HepG2 (cell line): ENCODE measurements around the gene ANKRD29. TPM values are rescaled to one million over a fixed set of nuclear protein-coding genes. Genes with fewer than 3 reads are reported as not detected.

Source experiments
- AHR ChIP-seq: IDR thresholded peaks from 2 replicates; pipeline ENCODE4 v1.6.1; 2018; ENCODE audit warnings: missing genetic modification reagents, missing compliant biosample characterization
- ATF7 ChIP-seq, 2 experiments: fragments of 450-650 bp in 1 of 2; sonication (generic) in 1 of 2; formaldehyde crosslinking in 1 of 2; IDR thresholded peaks; 2 replicates each; pipeline versions ENCODE4 v1.4.0 to v1.6.1; 2016 to 2020; ENCODE audit warnings: antibody characterized with exemption in 1 of 2, mild to moderate bottlenecking in 1 of 2, missing genetic modification reagents in 1 of 2
- CBX1 ChIP-seq: IDR thresholded peaks from one replicate; pipeline ENCODE4 v1.6.1; 2016; ENCODE audit warnings: antibody characterized with exemption, low read depth
- ETV5 ChIP-seq: IDR thresholded peaks from 2 replicates; pipeline ENCODE4 v1.6.1; 2018; ENCODE audit warnings: missing biosample characterization, missing genetic modification reagents, inconsistent platforms, borderline replicate concordance
- FOXP1 ChIP-seq, 2 experiments: fragments of 450-650 bp in 1 of 2; IDR thresholded peaks; 2 replicates each; pipeline ENCODE4 v1.6.1; 2017 to 2018; ENCODE audit warnings: antibody characterized with exemption in 1 of 2
- JDP2 ChIP-seq: sonication (generic); formaldehyde crosslinking; IDR thresholded peaks from 2 replicates; pipeline ENCODE4 v1.8.1; 2022; ENCODE audit warnings: missing genetic modification reagents, borderline replicate concordance
- SIX4 ChIP-seq: sonication (generic); formaldehyde crosslinking; IDR thresholded peaks from 2 replicates; pipeline ENCODE4 v1.4.0; 2020; ENCODE audit warnings: missing genetic modification reagents
- TBX3 ChIP-seq: fragments of 450-650 bp; IDR thresholded peaks from 2 replicates; pipeline ENCODE4 v1.6.1; 2017; ENCODE audit warnings: antibody characterized with exemption, mild to moderate bottlenecking, inconsistent platforms, borderline replicate concordance
- THYN1 ChIP-seq: sonication (generic); formaldehyde crosslinking; IDR thresholded peaks from 2 replicates; pipeline ENCODE4 v1.8.1; 2023; ENCODE audit warnings: low read depth, mild to moderate bottlenecking, moderate library complexity, missing genetic modification reagents, borderline replicate concordance
- ZBTB42 ChIP-seq: sonication (generic); formaldehyde crosslinking; IDR thresholded peaks from 2 replicates; pipeline ENCODE4 v1.5.0; 2020; ENCODE audit warnings: mild to moderate bottlenecking, missing genetic modification reagents
- ZNF234 ChIP-seq: sonication (generic); formaldehyde crosslinking; conservative IDR thresholded peaks from 2 replicates; pipeline ENCODE4 v1.5.1; 2020; ENCODE audit warnings: mild to moderate bottlenecking, missing genetic modification reagents
- ZNF496 ChIP-seq: sonication (generic); formaldehyde crosslinking; IDR thresholded peaks from 2 replicates; pipeline ENCODE4 v1.8.1; 2023; ENCODE audit warnings: mild to moderate bottlenecking, moderate library complexity, missing genetic modification reagents; ENCODE audit not compliant: insufficient replicate concordance
- ZNF629 ChIP-seq: sonication (generic); formaldehyde crosslinking; conservative IDR thresholded peaks from 2 replicates; pipeline ENCODE4 v1.5.0; 2020; ENCODE audit warnings: missing genetic modification reagents
- ZNF687 ChIP-seq: sonication (generic); formaldehyde crosslinking; IDR thresholded peaks from 2 replicates; pipeline ENCODE4 v1.5.1; 2020; ENCODE audit warnings: mild to moderate bottlenecking, missing genetic modification reagents, moderate library complexity
- ZNF720 ChIP-seq: sonication (generic); formaldehyde crosslinking; IDR thresholded peaks from 2 replicates; pipeline ENCODE4 v1.4.0; 2020; ENCODE audit warnings: missing genetic modification reagents
- ZNF776 ChIP-seq: sonication (generic); formaldehyde crosslinking; IDR thresholded peaks from 2 replicates; pipeline ENCODE4 v1.4.0; 2020; ENCODE audit warnings: mild to moderate bottlenecking, missing genetic modification reagents
- polyA plus RNA-seq, 8 experiments: library from polyadenylated mRNA; depleted of rRNA in 3 of 8; stranded (reverse) in 7 of 8; unstranded in 1 of 8; fragments of >200 nt; fragmentation: Illumina TruSeq in 4 of 8; extraction: Trizol in 4 of 8; gene quantifications; 2 replicates each; pipeline versions ENCODE4 v1.2.1 to v1.2.3, GENCODE V29; 2011 to 2016; ENCODE audit warnings: low read depth in 4 of 8, missing spikeins in 1 of 8, mixed read lengths in 1 of 8; ENCODE audit not compliant: insufficient read depth in 1 of 8
- total RNA-seq, 5 experiments: library from RNA; depleted of rRNA; stranded (reverse); fragments of >200 nt; fragmentation: Illumina TruSeq; extraction: Trizol; gene quantifications; 2 replicates each; pipeline ENCODE4 v1.2.3, GENCODE V29; 2016; ENCODE audit warnings: low read depth in 1 of 5
- TF ChIP-seq, protein P1 (sequence below): sonication (generic); formaldehyde crosslinking; IDR thresholded peaks from 2 replicates; pipeline ENCODE4 v1.9.0; 2021; ENCODE audit warnings: mild to moderate bottlenecking, missing genetic modification reagents
- TF ChIP-seq, protein P2 (sequence below): conservative IDR thresholded peaks from 2 replicates; pipeline ENCODE4 v1.6.1; 2018; ENCODE audit warnings: missing genetic modification reagents

ANKRD29 gene
- total and polyA plus RNA-seq, 2 of the 13 experiments (the other 11 are each of a cell fraction or from before 2014, with no cell fraction given) = not detected

DNA sequence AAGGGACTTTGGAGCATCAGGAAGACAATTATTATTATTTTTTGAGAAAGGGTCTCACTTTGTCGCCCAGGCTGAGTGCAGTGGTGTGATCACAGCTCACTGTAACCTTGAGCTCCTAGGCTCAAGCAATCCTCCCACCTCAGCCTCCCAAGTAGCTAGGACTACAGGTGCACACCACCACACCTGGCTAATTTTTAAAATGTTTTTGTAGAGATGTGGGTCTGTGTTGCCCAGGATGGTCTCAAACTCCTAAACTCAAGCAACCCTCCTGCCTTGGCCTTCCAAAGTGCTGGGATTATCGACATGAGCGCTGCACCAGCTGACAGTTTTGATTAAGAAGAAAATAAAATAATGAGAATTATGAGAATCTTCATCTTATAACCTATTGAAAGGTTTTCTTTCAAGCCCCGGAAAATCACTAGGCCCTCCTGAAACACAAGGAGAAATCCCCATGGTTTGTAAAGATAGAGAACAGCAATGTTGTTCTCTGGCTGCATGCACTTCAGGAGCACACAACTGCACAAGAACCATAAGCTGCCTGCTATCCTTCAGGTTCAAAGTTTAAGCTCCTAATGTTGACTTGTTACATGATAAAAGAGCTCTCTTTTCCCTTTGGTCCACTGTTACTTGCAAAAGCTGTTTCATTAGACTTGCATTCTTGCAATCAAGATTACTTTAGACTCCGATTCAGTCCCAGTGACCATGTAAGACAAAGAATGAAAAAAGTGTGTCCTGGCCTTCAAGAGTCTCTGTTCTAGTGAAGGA, 93.2 kb downstream of the ANKRD29 start (continued):
- TF ChIP-seq ZNF234 (CRISPR knock-in tag) = no peak
- TF ChIP-seq ETV5 (CRISPR knock-in tag) = no peak; the same call in 1 of the 2 replicates
- TF ChIP-seq ZNF687 (CRISPR knock-in tag) = no peak
- TF ChIP-seq JDP2 (CRISPR knock-in tag) = no peak
- no peak for TF ChIP-seq TBX3
- no peak for TF ChIP-seq THYN1 (CRISPR knock-in tag)
- TF ChIP-seq FOXP1 (IDR thresholded peaks at IDR 0.05) = no peak
- peak; percentile 55 for TF ChIP-seq FOXP1 (CRISPR knock-in tag; IDR thresholded peaks at IDR 0.05)
- TF ChIP-seq AHR (CRISPR knock-in tag) = no peak
- TF ChIP-seq ZBTB42 (CRISPR knock-in tag) = no peak
- TF ChIP-seq, protein P1, sequence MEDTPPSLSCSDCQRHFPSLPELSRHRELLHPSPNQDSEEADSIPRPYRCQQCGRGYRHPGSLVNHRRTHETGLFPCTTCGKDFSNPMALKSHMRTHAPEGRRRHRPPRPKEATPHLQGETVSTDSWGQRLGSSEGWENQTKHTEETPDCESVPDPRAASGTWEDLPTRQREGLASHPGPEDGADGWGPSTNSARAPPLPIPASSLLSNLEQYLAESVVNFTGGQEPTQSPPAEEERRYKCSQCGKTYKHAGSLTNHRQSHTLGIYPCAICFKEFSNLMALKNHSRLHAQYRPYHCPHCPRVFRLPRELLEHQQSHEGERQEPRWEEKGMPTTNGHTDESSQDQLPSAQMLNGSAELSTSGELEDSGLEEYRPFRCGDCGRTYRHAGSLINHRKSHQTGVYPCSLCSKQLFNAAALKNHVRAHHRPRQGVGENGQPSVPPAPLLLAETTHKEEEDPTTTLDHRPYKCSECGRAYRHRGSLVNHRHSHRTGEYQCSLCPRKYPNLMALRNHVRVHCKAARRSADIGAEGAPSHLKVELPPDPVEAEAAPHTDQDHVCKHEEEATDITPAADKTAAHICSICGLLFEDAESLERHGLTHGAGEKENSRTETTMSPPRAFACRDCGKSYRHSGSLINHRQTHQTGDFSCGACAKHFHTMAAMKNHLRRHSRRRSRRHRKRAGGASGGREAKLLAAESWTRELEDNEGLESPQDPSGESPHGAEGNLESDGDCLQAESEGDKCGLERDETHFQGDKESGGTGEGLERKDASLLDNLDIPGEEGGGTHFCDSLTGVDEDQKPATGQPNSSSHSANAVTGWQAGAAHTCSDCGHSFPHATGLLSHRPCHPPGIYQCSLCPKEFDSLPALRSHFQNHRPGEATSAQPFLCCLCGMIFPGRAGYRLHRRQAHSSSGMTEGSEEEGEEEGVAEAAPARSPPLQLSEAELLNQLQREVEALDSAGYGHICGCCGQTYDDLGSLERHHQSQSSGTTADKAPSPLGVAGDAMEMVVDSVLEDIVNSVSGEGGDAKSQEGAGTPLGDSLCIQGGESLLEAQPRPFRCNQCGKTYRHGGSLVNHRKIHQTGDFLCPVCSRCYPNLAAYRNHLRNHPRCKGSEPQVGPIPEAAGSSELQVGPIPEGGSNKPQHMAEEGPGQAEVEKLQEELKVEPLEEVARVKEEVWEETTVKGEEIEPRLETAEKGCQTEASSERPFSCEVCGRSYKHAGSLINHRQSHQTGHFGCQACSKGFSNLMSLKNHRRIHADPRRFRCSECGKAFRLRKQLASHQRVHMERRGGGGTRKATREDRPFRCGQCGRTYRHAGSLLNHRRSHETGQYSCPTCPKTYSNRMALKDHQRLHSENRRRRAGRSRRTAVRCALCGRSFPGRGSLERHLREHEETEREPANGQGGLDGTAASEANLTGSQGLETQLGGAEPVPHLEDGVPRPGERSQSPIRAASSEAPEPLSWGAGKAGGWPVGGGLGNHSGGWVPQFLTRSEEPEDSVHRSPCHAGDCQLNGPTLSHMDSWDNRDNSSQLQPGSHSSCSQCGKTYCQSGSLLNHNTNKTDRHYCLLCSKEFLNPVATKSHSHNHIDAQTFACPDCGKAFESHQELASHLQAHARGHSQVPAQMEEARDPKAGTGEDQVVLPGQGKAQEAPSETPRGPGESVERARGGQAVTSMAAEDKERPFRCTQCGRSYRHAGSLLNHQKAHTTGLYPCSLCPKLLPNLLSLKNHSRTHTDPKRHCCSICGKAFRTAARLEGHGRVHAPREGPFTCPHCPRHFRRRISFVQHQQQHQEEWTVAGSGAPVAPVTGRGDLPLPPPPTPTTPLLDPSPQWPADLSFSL (CRISPR knock-in tag) = peak; percentile 61; the same call in 1 of the 2 replicates
- no peak for TF ChIP-seq SIX4 (CRISPR knock-in tag)
- no peak for TF ChIP-seq ZNF776 (CRISPR knock-in tag)
- no peak for TF ChIP-seq ZNF496 (CRISPR knock-in tag)
- TF ChIP-seq CBX1 = no peak
- no peak for TF ChIP-seq ATF7 (IDR thresholded peaks at IDR 0.05)
- TF ChIP-seq ATF7 (CRISPR knock-in tag; IDR thresholded peaks at IDR 0.05) = no peak
- TF ChIP-seq, protein P2, sequence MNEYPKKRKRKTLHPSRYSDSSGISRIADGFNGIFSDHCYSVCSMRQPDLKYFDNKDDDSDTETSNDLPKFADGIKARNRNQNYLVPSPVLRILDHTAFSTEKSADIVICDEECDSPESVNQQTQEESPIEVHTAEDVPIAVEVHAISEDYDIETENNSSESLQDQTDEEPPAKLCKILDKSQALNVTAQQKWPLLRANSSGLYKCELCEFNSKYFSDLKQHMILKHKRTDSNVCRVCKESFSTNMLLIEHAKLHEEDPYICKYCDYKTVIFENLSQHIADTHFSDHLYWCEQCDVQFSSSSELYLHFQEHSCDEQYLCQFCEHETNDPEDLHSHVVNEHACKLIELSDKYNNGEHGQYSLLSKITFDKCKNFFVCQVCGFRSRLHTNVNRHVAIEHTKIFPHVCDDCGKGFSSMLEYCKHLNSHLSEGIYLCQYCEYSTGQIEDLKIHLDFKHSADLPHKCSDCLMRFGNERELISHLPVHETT (CRISPR knock-in tag) = no peak
- 0 out of 2 replicates have a peak, but pooled peaks have one; percentile 23 for TF ChIP-seq ZNF629
- no peak for TF ChIP-seq ZNF720 (CRISPR knock-in tag)
